Activated CD4-positive, alpha-beta T cell treated with anti-CD3 and anti-CD28 coated beads, Interleukin-10, Interleukin-2, amounts not matched to agents 100 ng/mL and 50 ng/mL, durations not matched to agents 16 hours and 8 hours (primary cell): ENCODE measurements around the gene TSPO.

Experiments used
- DNase-seq: peaks from one replicate; pipeline ENCODE4 v3.0.0-alpha.2; 2020

The TSPO gene

GRCh38 chr22:43205261-43205691 lies 53.9 kb downstream of the TSPO start:
- no peak for DNase-seq

GRCh38 chr22:43205748-43206508 lies 54.6 kb downstream of the TSPO start:
- no peak for DNase-seq

- no peak for DNase-seq
Observed at GRCh38 chr22:43206509-43207161, 55.3 kb downstream of the TSPO start.

GRCh38 chr22:43207386-43207785 lies 56.0 kb downstream of the TSPO start:
- no peak for DNase-seq

- no peak for DNase-seq
Observed at GRCh38 chr22:43207849-43208702, 56.7 kb downstream of the TSPO start.

- DNase-seq: no peak
Observed at GRCh38 chr22:43208703-43209522, 57.6 kb downstream of the TSPO start.

GRCh38 chr22:43209523-43209890 lies 58.1 kb downstream of the TSPO start:
- no peak for DNase-seq

- DNase-seq: no peak
Observed at GRCh38 chr22:43209971-43210370, 58.6 kb downstream of the TSPO start.

GRCh38 chr22:43210631-43211515 lies 59.5 kb downstream of the TSPO start:
- no peak for DNase-seq

- no peak for DNase-seq
Observed at GRCh38 chr22:43211941-43212433, 60.6 kb downstream of the TSPO start.

GRCh38 chr22:43212434-43212952 lies 61.1 kb downstream of the TSPO start:
- no peak for DNase-seq
